GM18909 (cell line): ENCODE measurements around the gene PRPF40A.

Source experiments
- ATAC-seq: cut with Tn5 transposase; IDR thresholded peaks from one replicate; pipeline ENCODE4 v1.9.1; 2021; ENCODE audit warnings: mild to moderate bottlenecking; ENCODE audit not compliant: unreplicated experiment, poor library complexity

PRPF40A gene

GRCh38 chr2:152655880-152656279, 61.4 kb downstream of the PRPF40A start:
- no peak for ATAC-seq

GRCh38 chr2:152651834-152652233, 65.4 kb downstream of the PRPF40A start:
- no peak for ATAC-seq

GRCh38 chr2:152650768-152651371, 66.4 kb downstream of the PRPF40A start:
- no peak for ATAC-seq

- no peak for ATAC-seq
Measured at GRCh38 chr2:152649997-152650396, 67.3 kb downstream of the PRPF40A start.

GRCh38 chr2:152648336-152648735, 68.9 kb downstream of the PRPF40A start:
- ATAC-seq = no peak

- no peak for ATAC-seq
Measured at GRCh38 chr2:152647552-152647951, 69.7 kb downstream of the PRPF40A start.

- no peak for ATAC-seq
Measured at GRCh38 chr2:152646775-152647174, 70.5 kb downstream of the PRPF40A start.

- no peak for ATAC-seq
Measured at GRCh38 chr2:152646264-152646663, 71.0 kb downstream of the PRPF40A start.

- ATAC-seq = no peak
Measured at GRCh38 chr2:152644189-152644873, 72.9 kb downstream of the PRPF40A start.

GRCh38 chr2:152638590-152638989, 78.7 kb downstream of the PRPF40A start:
- ATAC-seq = no peak

- ATAC-seq = no peak
Measured at GRCh38 chr2:152638056-152638455, 79.2 kb downstream of the PRPF40A start.

GRCh38 chr2:152637251-152637650, 80.0 kb downstream of the PRPF40A start:
- ATAC-seq = no peak

- ATAC-seq = peak; percentile 71
Measured at GRCh38 chr2:152635635-152636298, 81.5 kb downstream of the PRPF40A start.

- ATAC-seq = no peak
Measured at GRCh38 chr2:152632736-152633135, 84.5 kb downstream of the PRPF40A start.

- ATAC-seq = no peak
Measured at GRCh38 chr2:152630466-152630865, 86.8 kb downstream of the PRPF40A start.

- no peak for ATAC-seq
Measured at GRCh38 chr2:152629202-152629601, 88.1 kb downstream of the PRPF40A start.

GRCh38 chr2:152627351-152627957, 89.8 kb downstream of the PRPF40A start:
- no peak for ATAC-seq

GRCh38 chr2:152626911-152627339, 90.3 kb downstream of the PRPF40A start:
- ATAC-seq = no peak

GRCh38 chr2:152624805-152625204, 92.5 kb downstream of the PRPF40A start:
- ATAC-seq = no peak

- no peak for ATAC-seq
Measured at GRCh38 chr2:152623775-152624174, 93.5 kb downstream of the PRPF40A start.

- ATAC-seq = no peak
Measured at GRCh38 chr2:152623076-152623740, 94.1 kb downstream of the PRPF40A start.
